Omental fat pad (tissue), 4 donors: Measurements from ENCODE around the gene FGF5. TPM values are rescaled to one million over a fixed set of nuclear protein-coding genes. Genes with fewer than 3 reads are reported as not detected.

Source experiments
- ATAC-seq: fragments of 150-250 bp; one replicate; pipeline ENCODE4 v1.9.1; 2016; ENCODE audit warnings: mild to moderate bottlenecking, moderate library complexity; ENCODE audit not compliant: low FRiP score
- DNase-seq: peaks from one replicate; pipeline ENCODE4 v3.0.0-alpha.2; 2019; ENCODE audit warnings: low spot score
- total RNA-seq, 4 donors: library from RNA; depleted of rRNA; stranded (reverse); fragments of >200 nt; gene quantifications; one replicate each; pipeline ENCODE4 v1.1.0, GENCODE V29; 2016
- TF ChIP-seq, protein P1 (sequence below), 3 donors: fragments of 450-650 bp; IDR thresholded peaks; one replicate each; pipeline ENCODE4 v1.5.1; 2016 to 2017; ENCODE audit warnings: antibody characterized with exemption in 3 of 3, mild to moderate bottlenecking in 3 of 3, moderate library complexity in 2 of 3

FGF5 gene
- total RNA-seq, 4 donors from 2014 or later: 0.09 TPM; not detected in 3

DNA sequence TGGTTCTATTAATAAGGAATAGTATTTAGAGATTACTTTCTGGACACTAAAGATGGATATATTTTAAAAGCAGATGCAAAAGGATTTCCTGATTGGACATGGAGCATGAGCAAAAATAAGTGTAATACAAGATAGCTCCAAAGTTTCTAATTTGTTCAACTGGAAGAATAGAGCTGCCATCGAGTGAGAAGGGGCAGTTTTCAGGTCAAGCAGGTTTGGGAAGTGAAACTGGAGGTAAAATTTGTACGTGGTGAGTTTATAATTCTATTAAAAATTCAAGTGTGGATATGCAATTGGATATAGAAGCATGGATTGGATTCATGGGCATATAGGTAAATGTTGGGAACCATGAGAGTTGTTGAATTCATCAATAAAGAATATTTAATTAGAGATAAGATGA, 37.3 kb upstream of the FGF5 start:
- no peak for DNase-seq
- no peak for ATAC-seq
- TF ChIP-seq, protein P1, sequence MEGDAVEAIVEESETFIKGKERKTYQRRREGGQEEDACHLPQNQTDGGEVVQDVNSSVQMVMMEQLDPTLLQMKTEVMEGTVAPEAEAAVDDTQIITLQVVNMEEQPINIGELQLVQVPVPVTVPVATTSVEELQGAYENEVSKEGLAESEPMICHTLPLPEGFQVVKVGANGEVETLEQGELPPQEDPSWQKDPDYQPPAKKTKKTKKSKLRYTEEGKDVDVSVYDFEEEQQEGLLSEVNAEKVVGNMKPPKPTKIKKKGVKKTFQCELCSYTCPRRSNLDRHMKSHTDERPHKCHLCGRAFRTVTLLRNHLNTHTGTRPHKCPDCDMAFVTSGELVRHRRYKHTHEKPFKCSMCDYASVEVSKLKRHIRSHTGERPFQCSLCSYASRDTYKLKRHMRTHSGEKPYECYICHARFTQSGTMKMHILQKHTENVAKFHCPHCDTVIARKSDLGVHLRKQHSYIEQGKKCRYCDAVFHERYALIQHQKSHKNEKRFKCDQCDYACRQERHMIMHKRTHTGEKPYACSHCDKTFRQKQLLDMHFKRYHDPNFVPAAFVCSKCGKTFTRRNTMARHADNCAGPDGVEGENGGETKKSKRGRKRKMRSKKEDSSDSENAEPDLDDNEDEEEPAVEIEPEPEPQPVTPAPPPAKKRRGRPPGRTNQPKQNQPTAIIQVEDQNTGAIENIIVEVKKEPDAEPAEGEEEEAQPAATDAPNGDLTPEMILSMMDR (IDR thresholded peaks at IDR 0.05): no peak

DNA sequence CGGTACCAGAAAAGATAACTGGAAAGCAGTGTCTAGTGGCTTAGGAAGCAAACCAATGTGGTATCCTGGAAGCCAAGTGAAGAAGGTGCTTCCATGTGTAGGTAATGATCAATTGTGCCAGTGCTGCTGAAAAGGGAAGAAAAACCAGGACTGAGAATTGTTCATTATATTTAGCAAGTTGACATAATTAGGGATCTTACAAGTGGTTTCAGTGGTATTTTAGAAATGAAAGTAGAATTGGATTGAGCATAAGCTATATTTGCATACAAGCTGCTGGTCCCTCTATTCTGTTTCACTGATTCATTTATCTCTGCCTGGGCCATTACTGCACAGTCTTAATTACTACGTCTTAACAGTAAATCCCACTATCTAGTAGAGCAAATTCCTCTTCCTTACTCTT, 36.9 kb upstream of the FGF5 start:
- TF ChIP-seq, protein P1 (IDR thresholded peaks at IDR 0.05): no peak

DNA sequence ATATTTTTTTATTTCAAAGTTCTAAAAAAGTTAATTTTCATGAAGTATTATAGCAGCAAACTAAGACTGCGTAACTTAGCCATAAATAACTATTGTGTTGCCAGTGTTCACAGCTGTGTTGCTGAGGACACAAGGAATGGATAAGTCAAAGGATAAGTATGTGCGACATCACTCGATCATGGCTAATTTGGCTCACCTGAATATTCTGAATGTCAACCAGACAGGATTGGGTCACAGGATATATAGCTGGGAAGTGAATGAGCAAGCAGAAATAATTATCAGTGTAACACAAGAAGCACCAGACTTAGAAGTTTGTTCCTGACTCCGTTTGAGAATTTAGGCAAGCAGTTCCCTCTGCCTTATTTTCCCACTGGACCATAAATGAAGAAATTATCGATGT, 35.3 kb upstream of the FGF5 start:
- ATAC-seq: no peak
- TF ChIP-seq, protein P1 (IDR thresholded peaks at IDR 0.05): no peak
- DNase-seq: no peak

More for the DNA sequence above, 36.9 kb upstream of the FGF5 start:
- no peak for ATAC-seq
- no peak for DNase-seq

DNA sequence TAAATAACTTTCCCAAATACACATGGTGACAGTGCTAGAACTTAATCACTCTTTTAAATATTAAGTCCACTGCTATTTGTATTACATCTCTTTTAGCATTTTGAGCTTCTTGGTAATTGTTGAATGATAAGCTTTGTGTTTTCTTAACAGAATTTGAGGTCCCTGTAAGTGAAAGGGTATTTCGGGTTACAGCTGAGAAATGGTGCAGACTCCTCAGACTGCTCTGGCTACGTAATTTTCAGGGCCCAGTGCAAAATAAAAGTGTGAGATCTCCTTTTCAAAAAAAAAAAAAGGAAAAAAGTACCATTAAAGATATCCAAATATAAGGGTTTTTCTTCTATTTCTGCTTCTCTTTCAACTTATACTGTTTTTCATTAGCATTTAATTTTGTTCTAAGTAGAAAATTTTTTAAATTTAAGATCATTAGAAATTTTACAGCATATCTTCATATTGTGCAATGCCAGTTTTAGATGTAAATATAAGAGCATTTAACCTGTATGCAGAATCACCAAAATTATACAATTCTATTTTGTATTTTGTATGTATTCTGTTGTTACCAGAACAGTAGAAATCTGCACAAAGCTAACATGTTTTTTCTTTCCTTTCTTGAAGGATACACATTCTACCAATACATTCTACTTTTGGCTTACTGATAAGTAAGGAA, 33.6 kb upstream of the FGF5 start:
- DNase-seq (no peak), ATAC-seq (no peak)
- TF ChIP-seq, protein P1 (IDR thresholded peaks at IDR 0.05): no peak

DNA sequence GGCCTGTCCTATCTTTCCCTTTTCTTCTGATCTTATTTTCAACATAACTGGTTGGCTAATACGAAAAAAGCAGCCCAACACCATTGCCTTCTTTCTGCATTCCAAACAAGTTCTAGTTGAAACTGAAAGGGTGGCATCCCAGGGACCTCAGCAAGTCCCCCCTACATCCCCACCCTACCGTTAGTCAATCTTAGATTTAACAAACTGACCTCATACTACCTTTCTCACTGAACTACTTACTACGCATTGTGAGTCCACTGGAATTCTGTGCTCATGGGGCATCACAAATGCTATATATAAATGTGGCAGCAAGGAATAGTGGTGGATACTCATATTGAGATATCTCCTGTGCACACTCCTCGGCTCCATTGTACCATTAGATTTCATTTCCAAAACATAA, 33.1 kb upstream of the FGF5 start:
- ATAC-seq: no peak
- TF ChIP-seq, protein P1 (IDR thresholded peaks at IDR 0.05): no peak
- no peak for DNase-seq

DNA sequence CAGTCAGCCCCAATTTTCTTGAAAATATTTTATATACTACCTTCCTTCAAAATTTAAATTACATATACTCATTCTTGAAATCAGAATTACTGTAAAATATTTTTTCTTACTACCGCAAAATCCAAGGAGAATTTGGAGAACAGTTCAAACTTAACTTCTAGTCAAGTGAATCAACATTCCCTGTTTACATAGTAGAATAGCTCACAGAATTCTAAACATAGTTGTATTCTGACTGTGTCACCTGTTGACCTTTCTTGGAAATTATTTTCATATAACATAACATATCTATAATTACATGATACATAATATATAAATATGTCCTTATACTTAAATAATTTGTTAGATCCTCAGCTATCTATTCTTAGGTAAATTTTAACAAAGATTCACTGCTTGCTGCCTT, 31.0 kb upstream of the FGF5 start:
- TF ChIP-seq, protein P1 (IDR thresholded peaks at IDR 0.05): no peak
- ATAC-seq: no peak
- DNase-seq: no peak

DNA sequence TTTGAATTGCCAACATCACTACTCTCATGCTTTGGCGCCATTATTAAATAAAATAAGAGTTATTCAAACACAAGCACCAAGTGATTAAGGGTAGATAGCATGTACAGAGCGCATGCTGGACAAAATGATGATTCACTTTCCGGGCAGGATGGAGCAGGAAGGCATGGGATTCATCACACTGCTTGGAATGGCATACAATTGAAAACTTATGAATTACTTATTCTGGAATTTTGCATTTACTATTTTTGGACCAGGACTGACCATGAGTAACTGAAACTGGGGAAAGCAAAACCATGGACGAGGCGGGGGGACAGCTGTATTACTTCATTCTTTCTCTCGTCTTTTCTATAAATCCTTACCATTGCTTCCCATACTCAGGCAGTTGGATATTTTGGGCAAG, 28.5 kb upstream of the FGF5 start:
- no peak for ATAC-seq
- no peak for DNase-seq
- TF ChIP-seq, protein P1 (IDR thresholded peaks at IDR 0.05): no peak
